Measurements from ENCODE around the gene CYB561.
A peak's percentile ranks its signal among the peaks of the same experiment; 100 is the strongest.

CYB561 gene

DNA sequence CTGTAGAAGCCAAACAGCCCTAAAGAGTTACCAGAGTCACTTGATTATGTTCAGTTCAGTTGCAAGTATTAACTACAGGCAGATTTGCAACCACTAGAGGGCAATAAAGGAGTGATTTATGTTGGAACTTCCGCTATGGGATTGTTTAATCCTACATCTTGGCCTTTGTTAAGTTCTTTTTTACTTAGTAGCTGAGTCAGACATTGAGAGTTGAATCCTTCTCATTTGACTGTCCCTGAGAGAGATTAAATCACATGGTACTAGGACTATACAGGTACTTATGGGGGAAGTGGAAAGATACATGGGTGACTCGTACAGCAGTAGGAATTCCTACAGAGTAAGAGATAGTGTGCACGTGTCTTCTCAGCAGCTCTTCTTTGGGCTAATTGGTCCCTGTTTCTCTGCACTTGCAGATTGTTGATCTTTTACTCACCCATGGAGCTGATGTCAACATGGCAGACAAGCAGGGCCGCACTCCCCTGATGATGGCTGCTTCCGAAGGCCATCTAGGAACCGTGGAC, 40.3 kb downstream of the CYB561 start:
- DNase-seq = peak; percentile 87

DNA sequence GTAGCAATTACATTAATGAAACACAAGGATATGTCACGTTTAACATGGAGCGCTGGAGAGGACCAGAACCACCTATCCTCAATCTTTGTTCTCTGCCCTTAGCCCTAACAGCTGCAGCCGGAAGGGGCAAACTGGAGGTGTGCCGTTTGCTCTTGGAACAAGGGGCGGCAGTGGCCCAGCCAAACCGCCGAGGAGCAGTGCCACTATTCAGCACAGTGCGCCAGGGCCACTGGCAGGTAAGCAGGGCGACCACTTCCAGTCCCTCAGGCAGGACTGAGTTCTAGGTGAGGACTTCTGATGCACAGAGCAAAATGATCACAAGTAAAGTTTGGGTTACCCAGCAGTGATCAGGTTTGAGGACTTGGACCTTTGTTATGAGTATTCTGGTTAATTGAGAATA, 41.1 kb downstream of the CYB561 start:
- no peak for DNase-seq

DNA sequence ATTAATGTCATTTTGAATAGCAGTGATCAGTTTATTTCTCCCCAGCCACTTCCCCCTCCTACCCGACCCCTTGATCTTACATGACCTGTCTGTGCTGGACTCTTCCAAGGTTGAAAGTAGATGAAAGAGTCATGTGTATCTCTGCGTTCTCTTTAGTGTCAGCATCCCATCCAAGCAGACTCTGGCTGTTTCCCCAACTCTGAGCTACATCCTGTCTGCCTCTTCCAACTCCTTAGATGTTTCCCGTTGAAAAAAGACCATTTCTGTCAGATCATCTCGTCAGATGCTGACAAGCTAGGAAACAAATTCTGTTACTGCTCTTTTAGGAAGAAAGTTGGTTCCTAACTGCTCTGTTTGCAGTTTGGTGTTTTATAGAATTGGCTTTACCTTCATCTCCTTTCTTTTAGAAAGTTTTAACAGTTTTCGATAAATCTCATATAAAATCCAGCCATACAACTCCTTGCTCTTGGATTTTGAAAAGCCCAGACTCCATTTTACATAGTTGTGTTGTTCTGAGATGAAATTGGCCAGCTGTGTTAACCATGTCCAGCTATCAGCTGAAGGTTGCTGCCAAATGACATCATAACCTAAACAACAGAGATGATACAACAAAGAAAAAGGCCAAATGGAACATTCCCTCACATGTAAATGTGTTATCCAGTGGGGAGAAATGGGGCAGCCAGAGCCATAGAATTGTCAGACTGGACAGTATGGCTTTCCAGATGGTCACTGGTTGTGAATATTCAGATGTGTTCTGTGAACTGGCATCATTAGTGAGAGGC, 43.5 kb downstream of the CYB561 start:
- DNase-seq = no peak

DNA sequence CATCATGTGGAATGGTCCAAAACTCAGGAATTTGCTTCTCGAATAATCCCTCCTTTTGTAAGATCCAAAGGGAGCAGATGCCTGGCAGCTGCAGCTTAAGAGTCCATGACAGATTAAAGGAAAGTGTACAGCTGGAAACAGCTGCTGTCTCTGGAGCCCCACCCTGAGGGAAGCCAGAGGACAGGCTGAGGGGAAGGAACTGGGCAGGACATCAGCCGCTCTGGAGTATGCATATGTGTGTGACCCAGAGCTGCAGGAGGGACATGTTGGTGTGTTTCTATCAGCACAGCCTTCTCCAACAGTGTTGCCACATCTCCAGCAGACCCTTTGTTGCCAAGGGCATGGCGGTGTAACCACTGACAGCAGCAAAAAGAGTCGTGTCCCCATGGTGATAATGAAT, 46.2 kb downstream of the CYB561 start:
- DNase-seq = peak; percentile 88

DNA sequence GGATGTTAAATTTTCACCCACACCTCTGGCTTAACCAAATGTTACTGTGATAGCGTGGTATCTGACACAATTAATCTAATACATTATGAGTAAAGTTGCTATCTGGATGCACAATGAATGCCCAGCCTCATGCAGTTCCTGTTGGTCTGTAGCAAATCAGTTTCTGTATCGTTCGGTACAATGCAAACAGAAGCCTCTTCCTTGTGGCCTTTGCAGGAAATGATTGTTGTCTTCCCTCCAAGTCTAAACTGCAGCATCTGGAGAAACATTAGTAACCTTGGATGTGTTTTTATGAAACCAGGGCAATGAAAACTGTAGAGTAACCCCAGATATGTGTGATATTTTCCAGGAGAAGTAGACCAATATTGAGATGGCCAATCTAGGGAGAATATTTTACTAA, 46.8 kb downstream of the CYB561 start:
- no peak for DNase-seq

DNA sequence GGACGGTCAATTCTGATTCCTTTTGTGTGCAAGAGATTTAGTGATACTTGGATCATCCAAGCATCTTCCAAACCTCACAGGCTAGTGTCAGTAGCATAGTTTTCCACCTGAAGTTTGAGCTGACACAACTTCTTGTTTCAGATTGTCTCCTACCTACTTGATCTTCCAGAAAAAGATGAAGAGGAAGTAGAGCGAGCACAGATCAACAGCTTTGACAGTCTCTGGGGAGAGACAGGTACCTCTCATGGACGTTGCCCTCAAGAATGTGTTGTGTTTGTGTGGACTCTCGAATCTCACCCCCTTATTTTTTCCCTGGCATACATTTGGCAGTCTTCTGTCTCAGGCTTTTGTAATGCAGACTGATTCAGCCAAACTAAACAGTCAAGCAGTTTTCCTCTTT, 47.4 kb downstream of the CYB561 start:
- DNase-seq = no peak

DNA sequence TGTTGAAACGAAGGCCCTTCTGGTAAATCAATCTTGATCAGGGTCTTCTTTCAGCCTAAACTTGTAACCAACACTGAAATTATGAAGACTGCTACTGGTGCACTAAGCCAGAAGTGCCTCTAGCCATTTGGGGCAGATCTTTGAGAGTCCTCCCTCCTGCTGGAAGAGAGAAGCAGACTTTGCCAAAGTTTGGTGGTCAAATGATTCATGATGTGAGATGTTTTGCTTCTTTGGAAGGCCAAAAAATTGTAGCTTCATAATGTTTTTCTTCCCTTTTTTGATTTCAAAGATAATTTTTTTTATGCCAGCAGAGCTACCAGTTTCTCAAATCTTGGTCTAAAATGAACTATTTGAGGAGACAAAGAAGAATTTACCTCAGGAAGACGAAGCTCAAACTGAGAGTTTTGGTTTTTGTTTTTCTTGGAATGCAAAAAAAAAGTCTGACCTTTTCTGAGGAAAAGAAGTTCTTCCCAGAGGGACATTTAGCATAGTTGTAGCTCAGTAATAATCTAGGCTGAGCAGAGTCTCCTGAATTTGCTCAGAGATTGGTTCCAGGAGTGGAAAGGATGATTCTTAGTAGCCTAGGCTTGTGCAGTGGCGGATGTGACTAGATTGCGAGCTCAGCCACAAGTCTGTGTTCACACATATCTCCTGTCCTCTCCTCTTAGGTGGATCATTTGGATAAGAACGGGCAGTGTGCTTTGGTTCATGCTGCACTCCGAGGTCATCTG, 50.9 kb downstream of the CYB561 start:
- no peak for DNase-seq

DNA sequence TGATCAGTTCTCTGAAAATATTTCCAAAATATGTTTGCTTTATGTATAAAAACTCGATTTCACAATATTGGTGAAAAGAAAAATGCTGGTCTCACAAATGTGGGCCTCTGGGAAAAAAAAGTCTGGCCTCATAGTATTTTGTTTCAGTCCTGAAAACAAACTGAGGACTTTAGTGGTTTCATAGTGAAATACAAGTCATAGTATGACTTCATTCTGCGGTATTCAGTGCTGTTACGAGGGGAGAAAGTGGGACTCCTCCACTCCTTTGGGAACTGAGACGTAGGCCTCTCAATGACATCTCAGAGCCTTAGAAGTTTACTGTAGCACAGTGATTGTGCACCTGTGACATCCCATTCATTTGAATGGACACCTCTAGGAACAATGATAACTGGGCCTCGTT, 56.0 kb downstream of the CYB561 start:
- DNase-seq = no peak

DNA sequence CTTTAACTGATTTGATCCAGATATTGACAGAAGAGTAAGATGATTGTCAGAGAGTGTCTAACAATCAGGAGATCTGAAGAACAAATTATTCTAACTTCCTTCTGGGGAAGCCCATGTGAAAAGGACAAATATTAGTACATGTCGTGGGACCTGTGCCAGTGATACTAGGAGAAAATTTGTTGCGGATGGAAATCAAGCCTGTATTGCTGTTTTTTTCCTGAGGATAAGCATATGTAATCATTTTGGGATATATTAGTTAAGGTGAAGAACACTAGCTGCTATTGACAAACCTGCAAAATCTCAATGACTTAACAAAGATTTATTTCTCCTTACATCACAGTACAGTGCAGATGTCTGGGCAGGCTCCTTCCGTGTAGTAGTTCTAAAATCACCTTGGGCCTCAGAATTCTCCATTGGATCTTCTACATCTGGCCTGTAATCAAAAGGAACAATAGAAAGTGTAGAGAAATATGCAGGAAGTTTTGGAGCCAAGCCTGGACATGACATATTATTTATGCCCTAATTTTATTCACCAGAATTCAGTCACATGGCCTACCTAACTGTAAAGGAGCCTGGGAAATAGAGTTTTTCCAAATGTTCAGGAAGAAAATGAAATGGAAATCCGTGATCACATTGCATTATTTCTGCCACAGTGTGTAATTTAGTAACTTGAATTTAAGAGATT, 58.3 kb downstream of the CYB561 start:
- no peak for DNase-seq

DNA sequence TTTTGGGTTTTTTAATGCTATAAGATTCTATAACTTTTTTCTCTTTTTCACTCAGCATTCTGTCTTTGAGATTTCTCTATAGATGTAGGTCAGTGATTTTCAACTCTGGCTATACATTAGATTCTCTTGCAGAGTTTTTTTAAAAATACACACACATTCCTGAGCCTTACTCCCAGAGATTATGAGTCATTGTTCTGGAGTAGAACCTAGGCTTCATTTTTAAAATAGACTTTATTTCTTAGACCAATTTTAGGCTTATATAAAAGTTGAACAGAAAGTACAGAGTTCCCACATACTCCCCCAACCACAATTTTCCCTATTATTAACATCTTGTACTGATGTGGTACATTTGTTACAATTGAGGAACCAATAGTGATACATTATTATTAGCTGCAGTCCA, 63.3 kb downstream of the CYB561 start:
- no peak for DNase-seq
